CD14-positive monocyte (primary cell): Measurements from ENCODE around the gene TRABD2B. TPM values are rescaled to one million over a fixed set of nuclear protein-coding genes. Genes with fewer than 3 reads are reported as not detected.

Experiments
- DNase-seq, 3 donors: peaks; one replicate each; pipeline ENCODE4 v3.0.0-alpha.2; 2011 to 2022
- H2AFZ ChIP-seq: 2 replicates; pipeline ENCODE4 v1.6.0; 2012; ENCODE audit warnings: mild to moderate bottlenecking, low read depth, low read length, inconsistent platforms; ENCODE audit not compliant: insufficient read depth, poor library complexity, severe bottlenecking
- H3K27ac ChIP-seq, 2 donors: 1 replicate in 1 of 2; 2 replicates in 1 of 2; pipeline ENCODE4 v1.5.1; 2012 to 2013; ENCODE audit warnings: low read length in 2 of 2, control low read depth in 1 of 2, inconsistent platforms in 1 of 2, low read depth in 1 of 2, mild to moderate bottlenecking in 1 of 2
- H3K27me3 ChIP-seq, 2 donors: one replicate each; pipeline versions ENCODE4 v1.6.0 to v1.6.1; 2011 to 2013; ENCODE audit warnings: low read length in 2 of 2; ENCODE audit not compliant: control insufficient read depth in 2 of 2, insufficient read depth in 2 of 2
- H3K36me3 ChIP-seq, 2 donors: replicated peaks in 1 of 2; 1 replicate in 1 of 2; 2 replicates in 1 of 2; pipeline versions ENCODE4 v1.5.1 to v1.6.1; 2012 to 2013; ENCODE audit warnings: low read length in 2 of 2, control low read depth in 1 of 2, inconsistent platforms in 1 of 2, mild to moderate bottlenecking in 1 of 2; ENCODE audit not compliant: insufficient read depth in 2 of 2, control insufficient read depth in 1 of 2
- H3K4me1 ChIP-seq, 2 donors: 1 replicate in 1 of 2; 2 replicates in 1 of 2; pipeline versions ENCODE4 v1.5.1 to v1.6.1; 2012 to 2013; ENCODE audit warnings: low read length in 2 of 2, control low read depth in 1 of 2, inconsistent platforms in 1 of 2, mild to moderate bottlenecking in 1 of 2, moderate library complexity in 1 of 2; ENCODE audit not compliant: insufficient read depth in 2 of 2, control insufficient read depth in 1 of 2
- H3K4me2 ChIP-seq: replicated peaks from 2 replicates; pipeline ENCODE3; 2012; ENCODE audit warnings: low read length, moderate library complexity, mild to moderate bottlenecking; ENCODE audit not compliant: poor library complexity, severe bottlenecking; ENCODE audit errors: extremely low read depth
- H3K4me3 ChIP-seq, 3 experiments: fragments of 200-600 bp in 1 of 3; sonication (generic) in 1 of 3; replicated peaks in 1 of 3; 1 replicate in 2 of 3; 2 replicates in 1 of 3; pipeline ENCODE4 v1.5.1; 2011 to 2013; ENCODE audit warnings: low read length in 3 of 3, mild to moderate bottlenecking in 3 of 3, control low read depth in 2 of 3, low read depth in 2 of 3, inconsistent platforms in 1 of 3, moderate library complexity in 1 of 3
- H3K79me2 ChIP-seq: 2 replicates; pipeline ENCODE4 v1.6.0; 2012; ENCODE audit warnings: mild to moderate bottlenecking, control low read depth, inconsistent platforms, low read length, moderate library complexity; ENCODE audit not compliant: insufficient read depth
- H3K9ac ChIP-seq: 2 replicates; pipeline ENCODE4 v1.6.0; 2017; ENCODE audit warnings: low read length, mild to moderate bottlenecking; ENCODE audit not compliant: insufficient read depth, poor library complexity, severe bottlenecking
- H3K9me3 ChIP-seq, 2 donors: replicated peaks in 1 of 2; 1 replicate in 1 of 2; 2 replicates in 1 of 2; pipeline versions ENCODE4 v1.5.1 to v1.6.1; 2012 to 2013; ENCODE audit warnings: low read length in 2 of 2, control low read depth in 1 of 2; ENCODE audit not compliant: control insufficient read depth in 1 of 2, insufficient read depth in 1 of 2
- H4K20me1 ChIP-seq: 2 replicates; pipeline ENCODE4 v1.6.0; 2012; ENCODE audit warnings: mild to moderate bottlenecking, low read length, control low read depth, moderate library complexity; ENCODE audit not compliant: insufficient read depth
- H3K27ac Mint-ChIP-seq, 7 donors: one replicate each; pipeline ENCODE4 v1.8.0; 2020; ENCODE audit warnings: mild to moderate bottlenecking in 7 of 7, mixed read lengths in 7 of 7, moderate library complexity in 6 of 7, inconsistent platforms in 2 of 7
- H3K27me3 Mint-ChIP-seq, 3 donors: one replicate each; pipeline ENCODE4 v1.8.0; 2021 to 2022; ENCODE audit warnings: low read depth in 3 of 3, mild to moderate bottlenecking in 3 of 3, mixed read lengths in 3 of 3, moderate library complexity in 3 of 3, inconsistent platforms in 1 of 3
- H3K36me3 Mint-ChIP-seq, 2 donors: one replicate each; pipeline ENCODE4 v1.8.0; 2020; ENCODE audit warnings: mixed read lengths in 2 of 2, inconsistent platforms in 1 of 2, mild to moderate bottlenecking in 1 of 2
- H3K4me1 Mint-ChIP-seq: one replicate; pipeline ENCODE4 v1.8.0; 2020; ENCODE audit warnings: mild to moderate bottlenecking, mixed read lengths
- H3K4me3 Mint-ChIP-seq, 2 donors: one replicate each; pipeline ENCODE4 v1.8.0; 2020; ENCODE audit warnings: mild to moderate bottlenecking in 2 of 2, mixed read lengths in 2 of 2, moderate library complexity in 1 of 2
- H3K9me3 Mint-ChIP-seq, 7 donors: one replicate each; pipeline ENCODE4 v1.8.0; 2020 to 2022; ENCODE audit warnings: mixed read lengths in 7 of 7, mild to moderate bottlenecking in 6 of 7, moderate library complexity in 6 of 7, inconsistent platforms in 2 of 7
- WGBS: methylation state at CpG from one replicate; pipeline ENCODE4 v1.1.5; 2013; ENCODE audit warnings: missing lambda C conversion rate; ENCODE audit not compliant: insufficient coverage; 5-methylcytosine and 5-hydroxymethylcytosine counted together
- intact Hi-C, 2 donors: fragments of 100-400 bp; cut with micrococcal nuclease; formaldehyde crosslinking; loops; one replicate each; pipeline versions ENCODE4 v1.15.0 to v1.15.1; 2023
- polyA plus RNA-seq, 3 donors: library from polyadenylated mRNA; depleted of rRNA in 1 of 3; unstranded in 2 of 3; stranded (reverse) in 1 of 3; fragments of 300-500 nt in 2 of 3; fragments of >200 nt in 1 of 3; fragmentation: Illumina TruSeq in 2 of 3; gene quantifications; 1 replicate in 2 of 3; 2 replicates in 1 of 3; pipeline ENCODE4 v1.2.3, GENCODE V29; 2012 to 2021
- TF ChIP-seq, protein P1 (sequence below): fragments of 200-600 bp; IDR thresholded peaks from one replicate; pipeline ENCODE4 v1.8.0; 2022; ENCODE audit warnings: antibody characterized with exemption, mild to moderate bottlenecking

TRABD2B gene
- polyA plus RNA-seq, 3 donors: not detected

DNA sequence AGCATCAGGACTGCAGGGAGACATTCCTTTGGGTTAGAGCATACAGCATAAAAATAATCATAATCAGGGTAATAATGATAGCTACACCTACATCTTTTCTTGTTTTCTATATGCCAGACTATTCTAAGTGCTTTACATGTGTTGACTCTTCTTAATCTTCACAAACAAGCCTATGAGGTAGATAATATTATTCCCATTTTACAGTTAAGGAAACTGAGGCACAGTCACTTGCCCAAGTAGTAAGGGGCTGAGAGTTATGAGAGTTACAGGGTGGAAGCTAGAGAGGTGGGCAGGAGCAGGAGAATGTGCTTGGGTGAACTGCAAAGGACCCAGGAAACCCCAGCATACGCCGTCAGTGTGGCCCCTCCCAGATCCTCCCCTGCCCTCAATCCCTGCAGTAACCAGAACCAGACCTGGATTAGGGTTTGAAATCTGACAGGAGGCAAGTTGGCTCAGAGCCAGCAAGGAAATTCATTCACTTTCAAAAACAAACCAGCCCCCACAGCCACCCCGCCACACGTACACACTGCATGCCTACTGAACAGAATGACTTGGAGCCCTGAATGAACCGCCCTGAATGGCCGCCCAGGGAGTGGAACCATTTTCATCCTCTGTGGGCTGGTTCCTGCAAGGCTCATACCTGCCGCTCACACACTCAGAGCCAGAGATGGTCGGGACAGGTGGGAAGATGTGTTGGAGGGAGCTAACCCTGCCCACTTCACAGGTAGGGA lies 126.1 kb downstream of the TRABD2B start:
- peaks cover 8 to 17% (median 8%) of the 10 kb centered on the region in 3 donors for H3K27me3 Mint-ChIP-seq
- no peaks in the 10 kb centered on the region for H3K9me3 ChIP-seq
- H3K36me3 ChIP-seq: no peaks in the 10 kb centered on the region
- no peak overlapping the region for H3K4me3 ChIP-seq
- no peaks in the 10 kb centered on the region for H4K20me1 ChIP-seq
- no peaks in the 10 kb centered on the region for H3K9me3 Mint-ChIP-seq
- no peak overlapping the region for H3K27ac ChIP-seq
- TF ChIP-seq, protein P1, sequence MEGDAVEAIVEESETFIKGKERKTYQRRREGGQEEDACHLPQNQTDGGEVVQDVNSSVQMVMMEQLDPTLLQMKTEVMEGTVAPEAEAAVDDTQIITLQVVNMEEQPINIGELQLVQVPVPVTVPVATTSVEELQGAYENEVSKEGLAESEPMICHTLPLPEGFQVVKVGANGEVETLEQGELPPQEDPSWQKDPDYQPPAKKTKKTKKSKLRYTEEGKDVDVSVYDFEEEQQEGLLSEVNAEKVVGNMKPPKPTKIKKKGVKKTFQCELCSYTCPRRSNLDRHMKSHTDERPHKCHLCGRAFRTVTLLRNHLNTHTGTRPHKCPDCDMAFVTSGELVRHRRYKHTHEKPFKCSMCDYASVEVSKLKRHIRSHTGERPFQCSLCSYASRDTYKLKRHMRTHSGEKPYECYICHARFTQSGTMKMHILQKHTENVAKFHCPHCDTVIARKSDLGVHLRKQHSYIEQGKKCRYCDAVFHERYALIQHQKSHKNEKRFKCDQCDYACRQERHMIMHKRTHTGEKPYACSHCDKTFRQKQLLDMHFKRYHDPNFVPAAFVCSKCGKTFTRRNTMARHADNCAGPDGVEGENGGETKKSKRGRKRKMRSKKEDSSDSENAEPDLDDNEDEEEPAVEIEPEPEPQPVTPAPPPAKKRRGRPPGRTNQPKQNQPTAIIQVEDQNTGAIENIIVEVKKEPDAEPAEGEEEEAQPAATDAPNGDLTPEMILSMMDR: no peak
- no peak overlapping the region for H3K4me3 Mint-ChIP-seq
- H2AFZ ChIP-seq: no peak overlapping the region
- 94% methylated on average over 3 of the region's 8 CpGs for WGBS
- no peak overlapping the region for H3K27ac Mint-ChIP-seq
- H3K9ac ChIP-seq: no peak overlapping the region
- peaks cover 3% of the 10 kb centered on the region for H3K4me1 Mint-ChIP-seq
- no peaks in the 10 kb centered on the region for H3K79me2 ChIP-seq
- no peaks in the 10 kb centered on the region for H3K36me3 Mint-ChIP-seq
- no peaks in the 10 kb centered on the region for H3K4me1 ChIP-seq
- H3K27me3 ChIP-seq: no peaks in the 10 kb centered on the region
- no peak for DNase-seq
- intact Hi-C loops: no loop called here
- no peak overlapping the region for H3K4me2 ChIP-seq

DNA sequence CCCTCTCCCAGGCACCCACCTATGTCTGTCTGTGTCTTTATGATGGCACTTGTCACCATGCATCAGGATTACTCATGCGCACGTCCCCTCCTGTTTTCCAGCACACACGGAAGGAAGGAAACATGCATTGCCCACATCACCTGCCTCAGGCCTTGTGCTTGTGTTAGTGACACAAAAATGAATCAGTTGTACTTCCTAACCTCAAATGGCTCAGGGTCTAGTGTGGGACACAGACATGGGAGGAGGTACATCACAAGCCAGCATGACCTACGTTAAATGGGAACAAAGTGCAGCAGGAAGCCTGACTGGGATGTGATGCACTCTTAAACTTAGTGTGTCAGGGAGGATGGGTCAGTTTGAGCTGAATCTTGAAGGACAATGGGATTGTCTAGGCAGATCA lies 126.7 kb downstream of the TRABD2B start:
- DNase-seq: no peak
- Histone ChIP-seq H3K4me1 (no peaks in the 10 kb centered on the region), H2AFZ (no peak overlapping the region), H3K9ac (no peak overlapping the region), H4K20me1 (no peaks in the 10 kb centered on the region), H3K79me2 (no peaks in the 10 kb centered on the region), H3K9me3 (no peaks in the 10 kb centered on the region), H3K27me3 (no peaks in the 10 kb centered on the region), H3K27ac (no peak overlapping the region), H3K36me3 (no peaks in the 10 kb centered on the region), H3K4me2 (no peak overlapping the region), H3K4me3 (no peak overlapping the region)
- 83% methylated on average over 1 of the region's 4 CpGs for WGBS
- H3K27me3 Mint-ChIP-seq: peaks cover 8 to 14% (median 8%) of the 10 kb centered on the region in 3 donors
- no peak overlapping the region for H3K4me3 Mint-ChIP-seq
- no peaks in the 10 kb centered on the region for H3K36me3 Mint-ChIP-seq
- intact Hi-C loops: no loop called here
- H3K27ac Mint-ChIP-seq: no peak overlapping the region
- TF ChIP-seq, protein P1: no peak
- no peaks in the 10 kb centered on the region for H3K9me3 Mint-ChIP-seq
- peaks cover 3% of the 10 kb centered on the region for H3K4me1 Mint-ChIP-seq
